ENCODE measurements around the gene ACP5. TPM values are rescaled to one million over a fixed set of nuclear protein-coding genes. Genes with fewer than 3 reads are reported as not detected.
"Not testable (repeated sequence)": the region's sequence is repeated elsewhere in the genome, so short reads cannot be mapped to it uniquely, and the experiment has no call there.

ACP5 gene
- total RNA-seq, 2 experiments from 2014 or later, result 4.7 to 6.2 TPM

GRCh38 chr19:11617180-11618062, 40.0 kb upstream of the ACP5 start:
- POLR2A ChIA-PET, result no interaction called here
- Mint-ChIP-seq H3K36me3 (ENCODE audit: low read depth) (peaks cover 76% of the 10 kb centered on the region), H3K4me1 (ENCODE audit: low read depth) (peaks cover 7% of the 10 kb centered on the region), H3K9me3 (peaks cover 21% of the 10 kb centered on the region), H3K27me3 (no peaks in the 10 kb centered on the region), H3K4me3 (no peak overlapping the region), H3K27ac (no peak overlapping the region)
- intact Hi-C loops (cut with micrococcal nuclease), result no loop called here
- ATAC-seq, result no peak
- CTCF ChIA-PET, result no interaction called here
- no peak for TF ChIP-seq CTCF (IDR thresholded peaks at IDR 0.05)
- DNase-seq, result no peak

GRCh38 chr19:11612816-11613511, 35.5 kb upstream of the ACP5 start:
- Mint-ChIP-seq H3K4me1 (ENCODE audit: low read depth) (peaks cover 10% of the 10 kb centered on the region), H3K27ac (peak overlapping the region; percentile 75), H3K4me3 (no peak overlapping the region), H3K27me3 (no peaks in the 10 kb centered on the region), H3K36me3 (ENCODE audit: low read depth) (peaks cover 41% of the 10 kb centered on the region), H3K9me3 (peaks cover 15% of the 10 kb centered on the region)
- DNase-seq (peak; percentile 21), ATAC-seq (peak; percentile 81)
- intact Hi-C loops (cut with micrococcal nuclease), result no loop called here
- no peak for TF ChIP-seq CTCF (IDR thresholded peaks at IDR 0.05)
- ChIA-PET CTCF (interaction anchor here (1.0 to 1.1 kb wide), 3 partner anchors 9 to 344 kb away, joined by 3 read pairs; no protein-coding TSS in a partner anchor), POLR2A (no interaction called here)

- Mint-ChIP-seq H3K27me3 (no peaks in the 10 kb centered on the region), H3K4me3 (no peak overlapping the region), H3K4me1 (ENCODE audit: low read depth) (peaks cover 10% of the 10 kb centered on the region), H3K27ac (no peak overlapping the region), H3K9me3 (peaks cover 9% of the 10 kb centered on the region), H3K36me3 (ENCODE audit: low read depth) (peaks cover 37% of the 10 kb centered on the region)
- intact Hi-C loops (cut with micrococcal nuclease), result no loop called here
- ATAC-seq (no peak), DNase-seq (no peak)
- ChIA-PET CTCF (no interaction called here), POLR2A (no interaction called here)
- TF ChIP-seq CTCF (IDR thresholded peaks at IDR 0.05), result no peak
Measured at GRCh38 chr19:11611730-11612129, 34.3 kb upstream of the ACP5 start.

GRCh38 chr19:11606484-11606883, 29.0 kb upstream of the ACP5 start:
- ATAC-seq (no peak), DNase-seq (no peak)
- Mint-ChIP-seq H3K4me1 (ENCODE audit: low read depth) (peaks cover 7% of the 10 kb centered on the region), H3K36me3 (ENCODE audit: low read depth) (peaks cover 38% of the 10 kb centered on the region), H3K27me3 (no peaks in the 10 kb centered on the region), H3K27ac (no peak overlapping the region), H3K4me3 (no peak overlapping the region), H3K9me3 (peaks cover 19% of the 10 kb centered on the region)
- TF ChIP-seq CTCF (IDR thresholded peaks at IDR 0.05), result no peak
- CTCF ChIA-PET, result no interaction called here
- intact Hi-C loops (cut with micrococcal nuclease), result no loop called here
- POLR2A ChIA-PET, result no interaction called here

GRCh38 chr19:11599704-11600103, 22.3 kb upstream of the ACP5 start:
- H3K4me3 Mint-ChIP-seq, H3K9me3 Mint-ChIP-seq, H3K27ac Mint-ChIP-seq, ATAC-seq, H3K27me3 Mint-ChIP-seq: not testable (repeated sequence)
- Mint-ChIP-seq H3K36me3 (ENCODE audit: low read depth) (peaks cover 29% of the 10 kb centered on the region), H3K4me1 (ENCODE audit: low read depth) (peaks cover 30% of the 10 kb centered on the region)
- ChIA-PET POLR2A (interaction anchor here (0.8 kb wide), 1 partner anchor 58 kb away, joined by 3 read pairs; no protein-coding TSS in a partner anchor), CTCF (interaction anchor here (1.0 kb wide), 1 partner anchor 12 kb away, joined by 3 read pairs; no protein-coding TSS in a partner anchor)
- peak; percentile 28 for DNase-seq
- intact Hi-C loops (cut with micrococcal nuclease), result loop anchor here (5.0 kb wide), 1 partner anchor 72 kb away; the partner anchor contains the start of gene ECSIT
